Stromal cell of bone marrow (primary cell): ENCODE measurements around the gene MFN2.
A peak's percentile ranks its signal among the peaks of the same experiment; 100 is the strongest.
"Not testable (repeated sequence)": the region's sequence is repeated elsewhere in the genome, so short reads cannot be mapped to it uniquely, and the experiment has no call there.

Source experiments
- DNase-seq: peaks from one replicate; pipeline ENCODE4 v3.0.0-alpha.2; 2012; ENCODE audit warnings: low read depth

The MFN2 gene

DNA sequence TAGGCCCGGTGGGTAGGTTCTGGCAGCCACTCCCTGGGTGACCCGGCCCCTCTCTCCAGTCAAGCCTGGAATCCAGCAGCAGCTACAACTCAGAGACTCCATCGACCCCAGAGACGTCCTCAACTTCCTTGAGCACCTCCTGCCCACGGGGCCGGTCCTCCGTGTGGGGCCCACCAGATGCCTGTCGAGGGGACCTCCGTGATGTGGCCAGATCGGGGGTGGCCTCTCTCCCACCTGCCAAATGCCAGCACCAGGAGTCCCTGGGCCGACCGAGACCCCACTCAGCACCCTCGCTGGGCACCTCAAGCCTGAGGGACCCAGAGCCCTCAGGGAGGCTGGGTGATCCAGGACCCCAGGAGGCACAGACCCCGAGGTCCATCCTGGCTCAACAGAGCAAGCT, 41.8 kb downstream of the MFN2 start:
- DNase-seq, result no peak

DNA sequence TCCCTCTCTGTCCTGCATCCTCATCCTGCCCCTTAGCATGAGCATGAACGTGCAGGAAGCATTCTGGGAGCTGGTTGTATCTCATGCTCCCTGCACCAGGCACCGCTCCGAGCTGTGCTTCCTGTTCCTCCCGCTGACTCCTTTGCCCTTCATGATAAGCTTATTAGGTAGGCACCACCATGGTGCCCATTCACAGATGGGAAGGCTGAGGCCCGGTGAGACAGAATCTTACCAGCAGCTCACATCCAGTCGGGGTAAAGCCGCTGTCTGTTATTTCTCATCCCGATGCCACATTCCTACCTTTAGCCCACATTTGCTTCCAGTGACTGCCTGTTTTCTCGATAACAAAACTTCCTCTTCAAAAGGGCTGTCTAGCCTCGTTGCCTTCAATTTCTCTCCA, 46.3 kb downstream of the MFN2 start:
- no peak for DNase-seq

DNA sequence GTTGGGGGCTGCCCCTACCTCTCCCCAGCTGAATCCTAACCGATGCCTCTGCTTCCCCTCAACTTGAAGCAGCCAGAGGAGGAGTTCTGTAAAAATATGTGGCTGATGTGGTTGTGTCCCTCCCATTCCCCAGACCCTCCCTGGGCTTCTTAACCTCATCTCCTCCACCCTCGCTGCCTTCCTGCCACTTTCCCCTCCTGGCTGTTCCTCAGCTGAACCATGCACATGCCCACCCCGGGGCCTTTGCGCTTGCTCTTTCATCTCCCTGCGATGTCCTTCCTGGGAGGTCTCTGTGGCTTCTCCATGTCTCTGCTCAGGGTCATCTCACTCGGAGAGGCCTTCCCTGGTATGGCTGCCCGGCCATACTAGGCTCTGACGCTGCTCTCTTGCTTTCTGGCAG, 48.0 kb downstream of the MFN2 start:
- DNase-seq, result no peak

DNA sequence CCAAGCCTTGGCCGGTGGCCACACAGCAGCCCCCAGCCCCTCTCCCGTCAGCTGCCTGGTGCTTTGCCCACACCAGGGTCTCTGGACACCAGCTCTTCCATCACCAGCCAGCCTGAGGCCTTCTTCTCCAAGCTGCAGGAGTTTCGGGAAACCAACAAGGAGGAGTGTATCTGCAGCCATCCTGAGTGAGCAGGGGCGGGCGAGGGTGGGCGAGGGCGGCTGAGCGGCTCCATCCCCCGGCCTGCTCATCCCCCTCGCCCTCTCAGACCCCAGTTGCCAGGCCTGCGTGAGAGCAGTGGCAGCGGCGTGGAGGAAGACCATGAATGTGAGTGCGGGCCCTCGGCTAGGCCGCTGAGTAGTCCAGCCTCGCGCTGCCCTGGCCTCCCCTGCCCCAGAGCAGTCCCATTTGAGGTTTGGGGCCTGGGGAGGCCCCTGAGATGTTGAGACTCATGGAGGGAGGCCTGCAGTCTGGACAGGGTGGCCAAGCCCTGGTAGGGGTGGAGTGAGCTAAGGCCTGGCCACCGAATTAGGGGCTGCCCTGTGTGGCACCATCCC, 48.8 kb downstream of the MFN2 start:
- no peak for DNase-seq

DNA sequence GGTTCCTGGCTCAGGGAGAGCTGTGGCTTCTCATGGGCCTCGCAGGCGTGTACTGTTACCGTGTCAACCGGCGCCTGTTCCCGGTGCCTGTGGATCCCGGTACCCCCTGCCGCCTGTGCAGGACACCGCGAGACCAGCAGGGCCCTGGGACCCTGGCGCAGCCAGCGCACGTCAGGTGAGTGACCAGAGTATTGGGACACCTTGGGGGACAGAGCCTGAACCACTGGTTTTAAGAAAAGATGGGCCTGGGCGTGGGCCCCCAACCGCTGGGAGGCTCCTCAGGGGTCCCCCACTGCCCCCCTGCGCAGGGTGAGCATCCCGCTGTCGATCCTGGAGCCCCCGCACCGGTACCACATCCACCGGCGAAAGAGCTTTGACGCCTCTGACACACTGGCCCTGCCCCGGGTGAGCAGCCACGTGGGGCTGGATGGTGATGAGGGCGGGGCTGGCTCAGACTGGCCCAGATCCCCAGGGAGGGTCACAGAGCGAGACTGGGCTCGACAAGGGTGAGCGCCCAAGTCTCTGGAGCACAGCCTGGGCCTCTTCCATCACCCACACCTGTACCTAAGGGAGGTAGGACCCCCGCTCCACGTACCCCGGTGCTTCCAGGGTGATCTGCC, 49.6 kb downstream of the MFN2 start:
- DNase-seq, result no peak

DNA sequence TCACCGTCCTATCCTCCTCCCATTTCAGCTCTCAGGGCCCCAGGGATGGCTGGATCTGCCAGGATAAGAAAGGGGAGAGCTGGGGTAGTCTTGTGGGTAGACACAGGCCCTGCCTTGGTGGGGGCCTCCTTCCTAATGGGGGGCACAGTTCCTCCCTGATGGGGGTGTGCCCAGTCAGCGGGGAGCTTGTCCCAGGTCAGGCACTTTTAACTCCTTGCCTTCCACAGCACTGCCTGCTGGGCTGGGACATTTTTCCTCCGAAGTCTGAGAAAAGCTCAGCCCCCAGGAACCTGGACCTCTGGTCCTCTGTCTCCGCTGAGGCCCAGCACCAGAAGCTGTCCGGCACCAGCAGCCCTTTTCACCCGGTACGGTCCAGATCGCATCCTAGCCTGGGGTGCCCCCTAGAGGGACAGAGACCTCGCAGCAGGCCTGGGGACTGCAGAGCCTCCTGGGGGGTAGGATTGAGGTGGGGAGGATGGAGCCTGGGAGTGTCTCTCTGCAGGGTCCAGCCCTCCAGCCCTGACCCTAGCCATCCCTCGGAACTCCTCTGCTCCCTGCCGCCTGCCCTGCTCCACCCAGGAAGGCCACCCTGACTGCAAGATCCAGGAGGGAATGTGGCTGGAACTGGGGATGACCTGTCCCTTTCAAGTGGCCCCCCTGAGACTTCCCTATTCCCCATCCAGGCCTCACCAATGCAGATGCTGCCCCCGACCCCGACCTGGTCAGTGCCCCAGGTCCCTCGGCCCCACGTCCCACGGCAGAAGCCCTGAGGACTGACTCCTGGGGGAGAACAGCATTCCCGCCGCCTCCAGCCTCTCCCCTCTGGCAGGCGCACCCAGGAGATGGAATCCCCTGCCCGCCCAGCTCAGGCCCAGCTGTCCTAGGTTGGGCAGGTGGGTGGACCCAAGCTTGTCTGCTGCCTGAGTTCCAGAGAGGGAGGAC, 51.1 kb downstream of the MFN2 start:
- no peak for DNase-seq

DNA sequence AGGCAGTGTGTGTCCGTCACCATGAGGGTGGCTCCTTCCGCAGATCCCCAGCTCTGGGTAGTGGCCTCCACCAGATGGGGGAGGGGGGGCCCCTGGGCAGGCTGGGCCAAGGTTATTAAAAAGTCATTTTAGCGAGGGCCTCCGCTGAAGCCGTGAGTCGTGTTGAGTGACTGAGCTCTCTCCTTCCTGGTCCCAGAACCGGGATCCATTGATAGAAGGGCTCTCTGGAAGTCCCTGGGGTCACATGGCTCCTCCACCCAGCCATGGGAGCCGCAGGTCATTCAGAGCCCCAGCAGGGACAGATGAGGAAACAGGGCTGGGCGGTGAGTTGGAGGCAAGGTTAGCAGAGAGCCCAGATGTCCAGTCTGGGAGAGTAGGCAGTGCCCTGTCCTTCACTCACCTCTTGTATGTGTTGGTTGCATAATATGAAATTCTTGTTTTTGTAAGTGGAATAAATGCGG, 51.9 kb downstream of the MFN2 start:
- no peak for DNase-seq

DNA sequence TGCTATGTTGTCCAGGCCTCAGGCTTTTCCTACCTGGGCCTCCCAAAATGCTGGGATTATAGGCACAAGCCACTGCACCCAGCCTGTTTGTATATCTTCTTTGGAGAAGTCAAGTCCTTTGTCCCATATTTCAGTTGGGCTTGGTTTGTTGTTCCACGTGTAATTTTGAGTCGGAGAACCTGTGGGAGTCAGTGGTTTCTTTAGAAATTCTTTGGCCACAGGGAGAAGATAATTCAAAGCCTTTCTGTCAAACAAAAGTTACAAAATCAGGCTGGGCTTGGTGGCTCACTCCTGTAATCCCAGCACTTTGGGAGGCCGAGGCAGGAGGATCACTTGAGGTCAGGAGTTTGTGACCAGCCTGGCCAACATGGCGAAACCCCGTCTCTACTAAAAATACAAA, 53.2 kb downstream of the MFN2 start:
- DNase-seq, result not testable (repeated sequence)

DNA sequence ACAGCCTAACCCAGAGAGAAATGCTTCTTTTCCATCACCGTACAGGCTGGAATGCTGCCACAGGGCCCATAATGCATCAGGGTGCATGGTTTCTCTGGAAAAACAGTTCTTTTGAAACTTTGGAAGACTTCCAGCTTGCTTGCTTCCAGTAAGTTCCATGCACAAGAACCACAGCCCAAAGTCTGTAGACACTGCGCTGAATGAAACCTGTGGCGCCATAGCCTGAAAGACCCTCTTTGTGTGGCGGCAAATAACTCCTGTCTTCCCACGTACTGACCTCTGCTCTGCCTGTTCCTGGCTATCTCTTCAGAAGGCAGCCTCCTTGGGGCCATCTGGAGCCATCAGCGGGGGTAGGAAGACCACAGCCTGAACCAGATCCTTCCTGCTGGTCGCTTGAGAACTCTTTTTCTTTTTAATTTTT, 54.1 kb downstream of the MFN2 start:
- DNase-seq, result no peak

DNA sequence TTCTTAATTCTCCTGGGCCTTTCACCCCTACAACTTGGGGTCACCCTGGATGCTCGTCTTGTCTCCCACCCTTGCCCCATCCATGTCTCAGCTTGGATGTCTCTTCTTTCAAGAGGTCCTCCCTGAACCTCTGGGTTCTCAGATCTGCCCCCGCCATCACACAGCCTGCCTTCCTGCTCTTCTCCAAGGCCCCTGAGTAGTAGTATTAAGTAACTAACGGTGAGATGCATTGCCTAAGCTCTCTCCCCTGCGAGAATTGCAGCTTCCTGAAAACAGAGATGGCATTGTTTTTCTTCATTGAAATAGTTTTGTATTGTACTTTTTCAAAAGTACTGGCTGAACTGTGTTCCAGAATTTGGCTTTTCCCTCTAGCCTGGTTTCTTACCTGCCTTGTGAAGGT, 55.1 kb downstream of the MFN2 start:
- DNase-seq, result no peak

DNA sequence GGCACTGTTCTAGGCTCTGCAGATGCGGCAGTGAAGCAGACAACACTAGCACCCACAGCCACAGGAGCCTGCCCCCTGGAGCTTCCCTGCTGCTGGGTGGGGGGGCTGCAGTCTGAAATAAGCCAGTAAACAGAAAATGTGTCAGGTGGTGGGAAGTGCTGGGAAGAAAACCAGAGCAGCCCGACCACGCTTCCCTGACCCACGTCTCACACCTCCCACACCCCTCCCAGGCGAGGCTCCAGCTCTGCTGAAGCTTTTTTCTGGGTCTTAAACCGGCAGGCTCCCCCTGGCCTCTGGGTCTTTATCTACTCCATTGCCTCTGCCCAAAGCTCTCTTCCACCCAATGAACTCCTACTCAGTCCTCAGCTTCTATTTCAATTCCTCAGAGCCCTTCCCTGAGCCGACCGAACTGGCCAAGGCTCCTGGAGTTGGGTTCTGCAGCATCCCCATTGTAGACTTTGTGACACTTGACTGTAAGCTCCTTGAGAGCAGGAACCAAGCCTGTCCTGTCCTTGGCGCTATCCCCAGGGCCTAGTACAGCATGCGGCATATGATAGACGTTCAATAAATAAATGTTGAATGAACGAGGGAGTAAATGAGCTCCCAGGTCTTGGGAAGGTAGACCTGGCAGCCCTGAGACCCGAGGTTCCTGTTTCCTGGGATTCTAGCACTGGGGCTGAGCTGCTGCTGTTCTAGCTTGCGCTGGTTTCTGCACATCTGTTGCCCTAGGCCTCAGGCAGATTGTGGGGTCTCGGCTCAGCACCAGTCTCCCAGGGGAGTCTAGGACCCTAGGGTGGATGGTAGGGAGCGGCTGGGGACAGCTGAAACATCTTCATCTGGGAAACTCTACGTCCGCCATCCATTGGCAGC, 57.5 kb downstream of the MFN2 start:
- no peak for DNase-seq

DNA sequence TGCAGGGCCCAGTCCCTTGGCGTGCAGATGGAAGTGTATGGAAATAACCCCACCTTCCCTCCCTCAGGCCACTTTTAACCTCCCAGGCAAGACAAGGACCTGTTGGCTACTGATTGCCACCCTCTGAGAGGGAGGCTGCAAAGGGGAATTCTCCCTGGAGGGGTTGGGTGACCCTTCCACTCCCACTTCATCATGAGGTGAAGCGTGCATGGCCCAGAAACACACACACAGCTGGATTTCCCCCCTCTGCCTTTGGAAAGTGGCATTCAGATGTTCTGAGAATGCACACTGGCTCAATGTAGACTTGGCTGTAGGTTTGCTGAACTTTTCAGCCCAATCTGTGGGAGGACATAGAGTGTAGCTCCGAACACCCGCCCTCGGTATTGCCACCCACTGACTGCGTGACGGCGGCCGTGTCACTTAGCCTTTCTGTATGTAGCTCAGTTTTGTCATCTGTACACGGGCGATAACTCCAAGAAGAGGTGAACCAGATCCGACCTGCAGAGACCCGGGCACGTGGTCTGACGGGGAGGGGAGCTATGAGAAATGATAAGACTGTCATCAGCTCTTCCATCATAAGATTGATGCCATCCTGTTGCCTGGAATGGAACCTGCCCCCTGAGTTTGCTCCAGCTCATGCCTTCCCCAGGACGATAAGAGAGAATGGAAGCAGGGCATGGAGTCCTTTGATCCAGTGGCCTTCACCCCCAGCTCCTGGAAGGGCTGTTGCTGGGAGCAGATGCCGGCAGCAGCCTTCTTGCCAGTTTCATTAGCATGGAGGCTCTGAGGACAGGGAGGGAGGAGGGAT, 58.3 kb downstream of the MFN2 start:
- DNase-seq, result no peak

DNA sequence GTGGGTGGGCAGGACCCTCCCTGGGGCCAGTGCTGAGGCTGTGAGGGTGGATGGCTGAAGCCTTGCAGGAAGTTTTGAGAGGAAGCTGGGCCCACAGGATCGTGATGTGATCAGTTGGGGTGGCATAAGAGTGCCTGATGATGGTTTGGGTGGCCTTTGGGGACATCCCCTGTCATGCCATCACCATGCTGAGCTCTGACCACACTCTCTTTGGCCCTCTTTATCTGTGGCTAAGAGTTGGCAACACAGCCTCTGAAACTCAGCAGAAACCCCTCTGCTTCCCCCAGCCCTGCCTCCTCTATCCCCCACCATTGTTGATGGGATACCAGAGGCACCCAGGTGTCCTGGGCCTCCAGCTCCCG, 58.9 kb downstream of the MFN2 start:
- no peak for DNase-seq

DNA sequence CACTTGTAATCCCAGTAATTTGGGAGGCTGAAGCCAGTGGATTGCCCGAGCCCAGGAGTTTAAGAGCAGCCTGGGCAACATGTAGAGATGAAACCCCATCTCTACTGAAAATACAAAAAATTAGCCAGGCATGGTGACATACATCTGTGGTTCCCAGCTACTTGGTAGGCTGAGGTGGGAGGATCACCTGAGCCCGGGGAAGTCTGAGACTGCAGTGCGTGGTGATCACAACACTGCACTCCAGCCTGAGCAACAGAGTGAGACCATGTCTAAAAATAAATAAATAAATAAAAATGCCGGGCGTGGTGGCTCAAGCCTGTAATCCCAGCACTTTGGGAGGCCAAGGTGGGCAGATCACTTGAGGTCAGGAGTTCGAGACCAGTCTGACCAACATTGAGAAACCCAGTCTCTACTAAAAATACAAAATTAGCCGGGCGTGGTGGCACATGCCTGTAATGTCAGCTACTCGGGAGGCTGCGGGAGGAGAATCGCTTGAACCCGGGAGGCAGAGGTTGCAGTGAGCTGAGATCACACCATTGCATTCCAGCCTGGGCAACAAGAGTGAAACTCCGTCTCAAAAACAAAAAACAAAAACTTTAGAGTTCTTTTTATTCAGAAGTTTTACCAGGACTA, 59.7 kb downstream of the MFN2 start:
- DNase-seq, result not testable (repeated sequence)

DNA sequence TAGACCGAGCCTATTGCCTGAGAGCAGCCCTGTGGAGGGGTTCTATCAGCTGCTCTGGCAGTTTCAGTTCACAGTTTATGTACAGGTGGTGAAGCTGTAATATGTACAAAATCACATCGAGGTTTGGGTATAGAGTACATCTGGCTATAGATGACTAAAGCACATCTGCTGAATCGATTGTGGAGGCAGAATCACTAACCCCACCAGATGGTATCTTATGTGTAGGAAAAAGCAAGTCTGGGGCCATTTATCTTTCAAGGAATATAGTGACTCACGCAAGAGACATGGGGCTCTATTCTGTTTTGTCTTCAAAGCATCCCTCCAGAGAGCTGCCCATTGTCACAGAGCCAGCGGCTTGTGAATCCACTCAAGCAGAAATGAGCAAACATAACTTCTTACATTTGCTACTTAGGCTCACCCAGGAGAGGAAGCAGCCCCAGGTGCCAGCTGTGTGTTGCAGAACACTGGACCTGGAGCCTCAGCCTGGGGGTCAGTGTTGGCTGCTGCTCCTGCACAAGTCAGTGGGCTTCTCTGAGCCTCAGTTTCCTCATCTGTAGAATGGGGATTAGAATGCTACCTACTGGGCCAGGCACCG, 60.3 kb downstream of the MFN2 start:
- peak; percentile 75 for DNase-seq

DNA sequence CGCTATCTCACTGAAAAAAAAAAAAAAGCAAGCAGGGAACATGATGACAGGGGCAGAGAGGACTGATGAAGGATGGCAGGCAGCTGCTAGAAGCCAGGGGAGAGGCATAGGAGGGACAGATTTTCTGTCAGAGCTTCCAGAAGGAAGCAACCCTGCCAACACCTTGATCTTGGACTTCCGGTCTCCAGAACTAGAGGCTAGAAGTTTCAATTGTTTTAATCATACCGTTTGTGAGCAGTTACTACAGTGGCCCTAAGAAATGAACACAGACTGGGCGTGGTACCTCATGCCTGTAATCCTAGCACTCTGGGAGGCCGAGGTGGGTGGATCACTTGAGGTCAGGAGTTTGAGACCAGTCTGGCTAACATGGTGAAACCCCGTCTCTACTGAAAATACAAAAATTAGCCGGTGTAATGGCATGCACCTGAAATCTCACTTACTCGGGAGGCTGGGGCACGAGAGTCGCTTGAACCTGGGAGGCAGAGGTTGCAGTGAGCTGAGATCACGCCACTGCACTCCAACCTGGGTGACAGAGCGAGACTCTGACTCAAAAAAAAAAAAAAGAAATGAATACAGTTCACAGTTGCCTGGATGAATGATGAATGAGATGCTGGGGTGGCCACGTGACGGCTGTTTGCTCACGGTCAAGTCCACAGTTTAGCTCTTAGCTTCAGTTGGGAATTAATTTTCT, 64.1 kb downstream of the MFN2 start:
- DNase-seq, result not testable (repeated sequence)

DNA sequence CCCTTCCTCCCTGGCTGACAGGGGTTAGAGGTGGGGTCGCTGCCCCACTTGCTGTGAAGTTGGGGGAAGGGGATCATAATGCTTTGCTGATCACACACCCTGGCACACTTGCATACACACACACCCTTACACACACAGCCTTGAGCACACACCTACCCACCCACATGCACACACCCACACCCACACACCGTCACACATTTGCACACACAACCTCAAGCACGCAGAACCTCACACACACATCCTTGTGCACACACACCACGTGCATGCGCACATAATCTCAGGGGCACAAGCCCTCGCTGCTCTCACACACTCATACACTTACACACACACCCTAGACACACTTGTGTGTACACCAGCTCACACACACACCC, 66.5 kb downstream of the MFN2 start:
- no peak for DNase-seq

DNA sequence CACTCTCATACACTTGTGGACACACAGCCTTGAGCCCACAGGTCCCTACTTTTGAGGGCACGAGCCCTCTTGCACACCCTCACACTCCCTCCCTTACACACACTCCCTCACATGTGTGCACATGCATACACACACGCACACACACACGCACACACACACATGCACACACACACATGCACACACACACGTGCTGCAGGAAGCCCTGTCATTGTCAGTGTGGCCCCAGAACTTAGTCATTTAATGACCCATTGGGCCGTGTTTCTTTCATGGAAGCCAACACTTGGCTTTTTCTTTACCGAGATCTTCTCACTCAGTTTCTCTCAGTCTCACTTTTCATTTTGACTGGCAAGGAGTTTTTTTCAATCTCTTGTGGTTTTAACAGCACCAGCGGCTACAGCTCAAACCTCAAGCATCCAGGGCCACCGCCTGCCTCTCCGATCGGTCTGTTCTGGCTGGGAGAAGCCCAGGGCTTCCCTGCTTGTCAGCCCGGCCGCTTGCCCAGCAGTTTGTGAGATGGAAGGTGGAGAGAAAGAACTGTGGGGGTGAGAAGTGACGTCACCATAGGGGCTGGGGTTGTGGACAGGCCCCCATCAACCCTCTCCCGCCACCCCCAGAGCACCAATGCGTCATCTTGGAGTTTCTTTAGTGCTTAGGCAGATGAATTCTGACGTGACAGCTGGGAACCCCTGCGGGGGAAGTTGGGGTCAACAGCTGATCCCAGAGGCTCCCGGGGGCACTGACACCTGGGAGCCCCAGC, 67.1 kb downstream of the MFN2 start:
- DNase-seq, result peak; percentile 68

DNA sequence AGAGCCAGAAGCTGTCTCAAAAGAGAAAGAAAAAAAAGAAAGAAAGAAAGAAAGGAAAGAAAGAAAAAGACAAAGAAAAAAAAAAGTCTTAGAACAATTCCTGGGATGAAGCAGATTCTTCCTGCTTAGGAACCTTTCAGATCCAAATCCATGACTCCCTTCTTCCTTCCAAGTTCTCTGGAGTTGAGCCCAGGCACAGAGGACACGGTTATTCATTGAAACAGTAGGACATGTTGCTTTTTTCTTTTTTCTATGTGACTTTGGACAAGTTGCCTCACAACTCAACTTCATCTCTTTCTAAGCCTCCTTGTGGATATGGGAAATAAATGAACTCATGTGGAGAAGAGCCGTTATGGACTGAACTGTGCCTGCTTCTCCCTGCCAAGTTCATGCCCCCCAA, 68.1 kb downstream of the MFN2 start:
- no peak for DNase-seq
